Muscle of back (tissue), 13 donors: Measurements from ENCODE around the gene DUSP11. TPM values are rescaled to one million over a fixed set of nuclear protein-coding genes. Genes with fewer than 3 reads are reported as not detected.
"Not testable (repeated sequence)": the region's sequence is repeated elsewhere in the genome, so short reads cannot be mapped to it uniquely, and the experiment has no call there.

Source experiments
- DNase-seq, 3 donors: peaks; one replicate each; pipeline versions ENCODE4 v3.0.0 to v3.0.0-alpha.2; 2013
- long read RNA-seq, 9 donors: transcript quantifications; one replicate each; lab custom pipeline, GENCODE V29; 2026
- polyA plus RNA-seq, 10 donors: library from polyadenylated mRNA; unstranded; fragments of 120-200 nt; gene quantifications; one replicate each; pipeline ENCODE4 v1.2.1, GENCODE V29; 2013; ENCODE audit not compliant: insufficient read length in 10 of 10

The DUSP11 gene
- polyA plus RNA-seq, result 10 to 100 TPM; 16.5 to 22.3 (median 19.7) TPM
- long read RNA-seq, donor 1, transcript DUSP11-201 (9 exons, 1,653 nt), result major isoform, 7 of 9 reads
- long read RNA-seq, donor 1, partial matches to known transcripts, result 0 of 9 reads
- long read RNA-seq, donor 1, other reads (novel, unspliced or antisense), result 0 of 9 reads
- long read RNA-seq, donor 2, partial matches to known transcripts, result 0 of 4 reads
- long read RNA-seq, donor 2, other reads (novel, unspliced or antisense), result 0 of 4 reads
- long read RNA-seq, donor 3, result 0 reads
- long read RNA-seq, donor 4, transcript DUSP11-201 (9 exons, 1,653 nt), result major isoform, 5 of 5 reads
- long read RNA-seq, donor 4, partial matches to known transcripts, result 0 of 5 reads
- long read RNA-seq, donor 4, other reads (novel, unspliced or antisense), result 0 of 5 reads
- long read RNA-seq, donor 5, transcript DUSP11-201 (9 exons, 1,653 nt), result major isoform, 9 of 9 reads
- long read RNA-seq, donor 5, partial matches to known transcripts, result 0 of 9 reads
- long read RNA-seq, donor 5, other reads (novel, unspliced or antisense), result 0 of 9 reads
- long read RNA-seq, donor 6, transcript DUSP11-201 (9 exons, 1,653 nt), result major isoform, 6 of 6 reads
- long read RNA-seq, donor 6, partial matches to known transcripts, result 0 of 6 reads
- long read RNA-seq, donor 6, other reads (novel, unspliced or antisense), result 0 of 6 reads
- long read RNA-seq, donor 7, transcript DUSP11-201 (9 exons, 1,653 nt), result major isoform, 6 of 6 reads
- long read RNA-seq, donor 7, partial matches to known transcripts, result 0 of 6 reads
- long read RNA-seq, donor 7, other reads (novel, unspliced or antisense), result 0 of 6 reads
- long read RNA-seq, donor 8, transcript DUSP11-201 (9 exons, 1,653 nt), result major isoform, 8 of 8 reads
- long read RNA-seq, donor 8, partial matches to known transcripts, result 0 of 8 reads
- long read RNA-seq, donor 8, other reads (novel, unspliced or antisense), result 0 of 8 reads
- long read RNA-seq, donor 9, result 0 reads

- peak; percentile 95 to 97 (median 95) for DNase-seq
Observed at GRCh38 chr2:73779467-73780236, at the start of gene DUSP11. DUSP11 (minus strand) TSS chr2:73780103; CDS start chr2:73779974, 129 bp downstream.

GRCh38 chr2:73828818-73829570 lies 49.1 kb upstream of the DUSP11 start, which contains the start of gene STAMBP:
STAMBP (plus strand) TSS chr2:73828961; CDS start chr2:73830857, 1,896 bp downstream.
- DNase-seq, result peak; percentile 98 to 99 (median 99)

GRCh38 chr2:73828389-73828817 lies 48.5 kb upstream of the DUSP11 start:
- DNase-seq, result no peak

- DNase-seq, result no peak
Observed at GRCh38 chr2:73827660-73828388, 47.9 kb upstream of the DUSP11 start.

GRCh38 chr2:73827018-73827417 lies 47.1 kb upstream of the DUSP11 start:
- DNase-seq, result peak in 1 of 3 donors; percentile 18

- DNase-seq, result no peak
Observed at GRCh38 chr2:73825408-73825807, 45.5 kb upstream of the DUSP11 start.

GRCh38 chr2:73823916-73824523 lies 44.1 kb upstream of the DUSP11 start:
- DNase-seq, result peak; percentile 68 to 81 (median 73)

GRCh38 chr2:73823416-73823815 lies 43.5 kb upstream of the DUSP11 start:
- DNase-seq, result no peak

GRCh38 chr2:73822991-73823390 lies 43.1 kb upstream of the DUSP11 start:
- no peak for DNase-seq

GRCh38 chr2:73822276-73822675 lies 42.4 kb upstream of the DUSP11 start:
- DNase-seq, result no peak

GRCh38 chr2:73821669-73822068 lies 41.8 kb upstream of the DUSP11 start:
- no peak for DNase-seq

GRCh38 chr2:73821227-73821626 lies 41.3 kb upstream of the DUSP11 start:
- no peak for DNase-seq

- DNase-seq, result no peak
Observed at GRCh38 chr2:73818296-73818695, 38.4 kb upstream of the DUSP11 start.

GRCh38 chr2:73812635-73813034 lies 32.7 kb upstream of the DUSP11 start:
- no peak for DNase-seq

GRCh38 chr2:73811878-73812277 lies 32.0 kb upstream of the DUSP11 start:
- DNase-seq, result no peak

- DNase-seq, result not testable (repeated sequence)
Observed at GRCh38 chr2:73783883-73784282, 4.0 kb upstream of the DUSP11 start, which contains the start of gene C2orf78. C2orf78 (plus strand) TSS chr2:73784183; CDS start chr2:73784310, 127 bp downstream.

GRCh38 chr2:73783402-73783801 lies 3.5 kb upstream of the DUSP11 start:
- DNase-seq, result not testable (repeated sequence)

GRCh38 chr2:73780237-73780582 lies 307 bp upstream of the DUSP11 start:
- no peak for DNase-seq

GRCh38 chr2:73778867-73779466 lies 936 bp downstream of the DUSP11 start:
- DNase-seq, result peak in 1 of 3 donors; percentile 5
